HG03108 (cell line): Measurements from ENCODE around the gene SLC25A25.

Experiments used
- ATAC-seq: cut with Tn5 transposase; IDR thresholded peaks from one replicate; pipeline ENCODE4 v1.9.1; 2021; ENCODE audit warnings: moderate library complexity; ENCODE audit not compliant: unreplicated experiment

Gene SLC25A25

DNA sequence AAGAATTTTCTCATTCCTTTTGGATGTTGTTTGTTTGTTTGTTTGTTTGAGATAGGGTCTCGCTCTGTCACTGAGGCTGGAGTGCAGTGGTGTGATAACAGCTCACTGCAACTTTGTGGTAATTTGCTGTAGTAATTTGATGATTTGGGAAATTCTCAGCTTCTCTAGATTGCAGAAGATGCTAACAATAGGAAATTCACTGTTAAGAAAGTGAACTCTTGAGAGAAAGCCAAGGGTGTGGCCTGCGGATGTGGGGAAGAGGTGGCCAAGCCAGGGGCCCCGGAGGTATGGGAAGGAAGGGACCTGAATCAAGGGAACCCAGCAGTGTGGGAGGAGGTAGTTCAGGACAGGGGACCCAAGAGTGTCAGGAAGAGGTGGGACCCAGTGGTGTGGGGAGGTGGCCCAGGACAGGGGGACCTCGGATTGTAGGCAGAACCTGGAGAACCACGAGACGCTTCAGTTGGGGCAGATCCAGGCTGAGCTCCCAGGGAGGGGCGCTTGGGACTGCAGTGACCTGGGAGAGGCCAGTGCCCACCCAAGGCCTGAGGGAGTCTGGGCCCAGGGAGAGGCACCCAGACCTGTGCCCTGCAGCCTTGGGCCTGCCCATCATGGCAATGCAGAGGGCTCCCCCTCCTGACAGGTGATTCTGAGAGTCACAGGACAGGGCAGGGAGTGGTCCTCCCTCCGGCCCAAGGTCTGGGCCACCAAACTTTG lies 75.7 kb downstream of the SLC25A25 start:
- ATAC-seq, result no peak

GRCh38 chr9:128144239-128145181 lies 76.5 kb downstream of the SLC25A25 start:
- ATAC-seq, result no peak

DNA sequence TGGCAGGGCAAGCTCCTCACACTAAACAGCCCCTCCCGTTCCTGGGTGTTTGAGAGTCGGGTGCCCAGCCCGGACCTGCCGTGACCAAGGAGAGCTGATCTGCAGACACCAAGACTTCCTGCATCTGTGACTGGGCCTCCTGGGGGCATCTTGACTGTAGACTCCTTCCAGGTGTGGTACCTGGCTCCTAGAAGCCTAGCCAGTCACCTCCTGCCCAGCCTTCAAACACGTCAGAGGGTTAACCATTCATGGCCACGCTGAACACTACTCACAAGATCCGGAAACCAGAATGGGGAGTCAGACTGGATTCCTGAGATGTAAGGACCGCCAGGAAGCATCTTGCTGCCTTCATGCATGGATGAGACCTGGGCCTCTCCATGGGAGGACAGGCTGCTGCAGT lies 77.5 kb downstream of the SLC25A25 start:
- no peak for ATAC-seq

GRCh38 chr9:128145951-128146351 lies 77.9 kb downstream of the SLC25A25 start:
- no peak for ATAC-seq

- no peak for ATAC-seq
Observed at GRCh38 chr9:128146591-128147120, 78.6 kb downstream of the SLC25A25 start.

DNA sequence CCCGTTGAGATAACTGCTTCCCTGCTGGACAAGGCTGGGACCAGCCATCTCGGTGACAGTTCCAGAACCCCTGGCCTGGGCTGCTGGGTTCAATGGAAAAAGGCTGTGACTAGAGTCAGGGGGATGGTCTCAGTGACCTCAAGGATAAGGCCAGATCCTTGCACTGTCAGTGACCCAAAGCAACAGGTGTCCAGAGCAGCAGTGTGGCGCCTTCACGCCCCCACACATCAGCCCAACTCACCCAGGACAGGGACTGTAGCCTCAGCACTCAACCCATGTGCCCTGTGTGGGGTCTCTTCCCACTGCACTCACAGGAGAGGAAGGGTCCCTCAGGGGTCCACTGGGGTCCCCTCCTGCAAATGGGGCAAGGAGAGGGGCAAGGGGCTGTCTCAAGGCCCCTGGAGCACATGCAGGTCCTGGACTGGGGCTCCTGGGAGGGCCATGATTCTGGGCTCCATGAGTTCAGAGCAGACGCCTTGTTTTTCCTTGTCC lies 80.5 kb downstream of the SLC25A25 start:
- no peak for ATAC-seq

DNA sequence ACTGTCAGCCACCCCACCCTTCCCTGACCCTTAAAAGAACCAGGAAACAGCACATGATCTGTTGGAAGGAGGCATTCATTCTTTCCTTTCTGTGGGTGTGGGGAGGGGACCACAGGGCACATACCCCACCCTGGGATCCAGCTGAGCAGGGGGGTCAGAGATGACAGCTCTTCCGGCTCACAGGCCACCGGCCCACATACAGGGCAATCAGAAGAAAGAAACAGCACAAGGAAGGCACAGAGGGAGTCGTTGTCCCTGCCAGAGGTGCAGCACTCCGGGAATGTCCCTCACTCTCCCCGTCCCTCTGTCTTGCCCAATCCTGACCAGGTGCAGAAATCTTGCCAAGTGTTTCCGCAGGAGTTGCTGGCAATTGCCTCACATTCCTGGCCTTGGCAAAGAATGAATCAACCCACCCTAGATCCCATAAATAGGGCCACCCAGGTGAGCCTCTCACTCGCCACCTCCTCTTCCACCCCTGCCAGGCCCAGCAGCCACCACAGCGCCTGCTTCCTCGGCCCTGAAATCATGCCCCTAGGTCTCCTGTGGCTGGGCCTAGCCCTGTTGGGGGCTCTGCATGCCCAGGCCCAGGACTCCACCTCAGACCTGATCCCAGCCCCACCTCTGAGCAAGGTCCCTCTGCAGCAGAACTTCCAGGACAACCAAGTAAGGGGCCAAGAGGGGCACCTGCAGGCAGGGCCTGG lies 81.1 kb downstream of the SLC25A25 start, which contains the start of gene LCN2:
Gene LCN2, plus strand, starts transcription at position 453 of the 701 bp plus-strand sequence. Its CDS starts 73 bp downstream, at position 526.
- no peak for ATAC-seq

GRCh38 chr9:128149951-128150593 lies 82.0 kb downstream of the SLC25A25 start:
- no peak for ATAC-seq

GRCh38 chr9:128150594-128151308 lies 82.7 kb downstream of the SLC25A25 start:
- ATAC-seq, result no peak

- ATAC-seq, result no peak
Observed at GRCh38 chr9:128151309-128152132, 83.5 kb downstream of the SLC25A25 start.

GRCh38 chr9:128152133-128153059 lies 84.4 kb downstream of the SLC25A25 start:
- ATAC-seq, result no peak

GRCh38 chr9:128153060-128153946 lies 85.3 kb downstream of the SLC25A25 start:
- ATAC-seq, result no peak

- ATAC-seq, result no peak
Observed at GRCh38 chr9:128153947-128154695, 86.1 kb downstream of the SLC25A25 start.

GRCh38 chr9:128155736-128156500 lies 87.9 kb downstream of the SLC25A25 start:
- no peak for ATAC-seq
